Measurements from ENCODE around the gene BPHL.
"Not testable (repeated sequence)": the region's sequence is repeated elsewhere in the genome, so short reads cannot be mapped to it uniquely, and the experiment has no call there.

Gene BPHL

DNA sequence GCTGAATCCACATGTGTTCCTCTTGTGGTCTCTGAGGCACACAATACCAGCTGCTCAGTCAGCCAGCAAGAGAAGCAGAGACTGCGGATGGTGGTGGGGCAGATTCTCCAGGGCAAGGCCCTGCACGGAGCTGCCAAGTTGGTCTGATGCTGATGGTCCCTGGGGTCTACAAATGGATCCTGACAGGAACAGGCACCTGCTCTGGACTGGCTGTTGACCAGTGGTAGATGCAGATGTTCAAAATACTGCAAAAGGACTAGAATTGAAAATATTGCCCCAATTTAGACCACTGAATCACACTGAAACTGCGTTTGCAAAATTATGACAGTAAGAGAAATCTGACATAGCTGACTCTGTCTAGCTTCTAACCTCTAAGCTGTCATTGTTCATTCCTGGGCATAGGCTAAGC, 68.5 kb downstream of the BPHL start:
- DNase-seq, result no peak

DNA sequence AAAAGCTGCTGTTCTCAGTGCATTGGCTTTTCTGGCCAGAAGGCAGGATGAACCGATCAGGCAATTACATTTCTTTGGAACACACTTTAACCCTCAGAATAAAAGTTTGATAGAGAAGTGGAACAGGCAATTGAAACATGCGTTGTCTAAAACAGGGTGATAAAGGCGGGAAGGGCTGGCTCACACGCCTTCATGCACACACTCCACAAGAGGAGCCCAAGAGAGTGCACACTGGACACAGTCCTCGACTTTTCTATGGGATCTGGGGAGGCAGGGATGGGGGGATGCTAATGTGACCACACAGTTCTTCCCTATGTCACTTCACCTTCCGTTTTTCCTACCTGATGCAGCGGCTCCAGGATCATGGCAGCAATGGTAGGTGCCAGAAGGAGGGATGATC, 69.8 kb downstream of the BPHL start:
- no peak for DNase-seq

- not testable (repeated sequence) for DNase-seq
These were observed 70.7 kb downstream of the BPHL start for GRCh38 chr6:3189192-3189591.

- no peak for DNase-seq
These were observed 71.5 kb downstream of the BPHL start for GRCh38 chr6:3190056-3190455.

- no peak for DNase-seq
These were observed 72.3 kb downstream of the BPHL start for GRCh38 chr6:3190779-3191178.

DNA sequence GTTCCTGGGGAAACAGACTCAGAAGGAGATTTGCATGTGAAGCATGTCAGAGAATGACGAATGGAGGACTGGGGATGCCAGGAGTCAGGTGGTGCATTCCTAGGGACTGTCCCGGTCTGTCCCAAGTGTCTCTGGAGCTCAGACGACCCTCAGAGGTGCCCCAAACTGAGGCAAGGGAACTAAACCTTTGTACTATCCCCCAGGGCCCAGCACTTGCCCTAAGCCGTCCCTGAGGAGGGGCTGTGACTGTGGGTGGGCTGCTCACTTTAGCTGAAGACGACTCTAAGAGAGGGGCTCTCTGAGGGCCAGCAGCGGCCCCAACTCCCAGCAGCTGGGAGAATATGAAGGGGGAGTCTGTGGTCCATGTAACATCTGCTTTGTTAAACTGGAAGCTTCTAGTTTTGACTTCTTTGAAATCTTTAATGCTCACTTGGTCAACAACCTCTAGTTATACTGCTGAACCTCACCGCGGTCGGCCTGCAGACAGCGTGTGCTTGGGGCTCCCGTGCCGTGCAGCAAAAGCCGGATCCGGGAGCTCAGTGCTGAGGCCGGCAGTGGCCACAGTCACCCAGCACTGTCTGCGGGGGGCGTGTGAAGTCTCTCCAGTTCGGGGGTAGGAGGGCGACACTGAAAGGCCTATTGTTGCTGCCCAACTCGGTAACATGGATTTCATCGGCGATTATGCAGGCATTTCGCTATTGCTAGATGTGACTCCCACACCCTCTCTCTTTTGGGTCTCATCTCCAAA, 74.8 kb downstream of the BPHL start:
- no peak for DNase-seq

DNA sequence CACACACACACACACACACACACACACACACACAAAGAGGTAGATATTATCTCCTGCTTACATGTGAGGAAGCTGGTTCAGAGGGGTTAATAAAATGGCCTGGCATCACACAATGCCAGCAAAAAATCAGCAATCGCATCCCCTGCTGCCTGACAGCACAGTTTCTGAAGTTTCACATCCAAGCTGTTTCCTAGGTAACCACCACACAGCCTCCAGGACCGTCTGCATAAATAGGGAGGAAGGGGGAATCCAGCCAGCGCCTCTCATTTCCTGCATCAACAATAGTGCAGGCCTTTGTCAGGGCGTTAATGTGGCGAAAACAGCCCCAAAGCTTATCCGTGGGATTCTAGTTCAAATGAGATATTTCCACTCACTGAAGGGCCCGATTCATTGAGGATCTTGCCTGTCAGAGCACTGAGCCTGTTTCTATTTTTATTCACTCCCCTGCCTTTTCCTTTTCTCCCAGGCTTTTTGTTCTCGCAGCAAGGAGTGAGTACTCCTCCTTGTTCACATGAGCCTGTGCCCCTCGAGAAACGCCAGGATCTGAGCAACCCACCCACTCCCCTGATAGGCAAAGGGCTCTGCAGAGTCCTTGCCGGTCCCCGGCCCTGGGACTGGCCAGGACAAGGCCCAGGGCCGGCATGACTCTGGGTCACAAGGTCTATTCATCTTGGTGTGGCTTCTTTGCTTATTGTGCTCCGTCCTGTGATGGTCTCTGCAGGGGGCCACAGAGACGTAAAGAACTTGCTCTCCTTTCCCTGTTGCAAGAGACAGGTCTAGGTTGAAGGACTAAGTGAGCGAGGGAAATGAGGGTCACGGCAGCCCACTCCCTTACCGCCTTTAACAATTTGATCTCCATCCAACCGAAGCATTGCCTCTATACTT, 76.3 kb downstream of the BPHL start:
- DNase-seq, result no peak

- DNase-seq, result no peak
These were observed 76.8 kb downstream of the BPHL start for GRCh38 chr6:3195420-3195694.

DNA sequence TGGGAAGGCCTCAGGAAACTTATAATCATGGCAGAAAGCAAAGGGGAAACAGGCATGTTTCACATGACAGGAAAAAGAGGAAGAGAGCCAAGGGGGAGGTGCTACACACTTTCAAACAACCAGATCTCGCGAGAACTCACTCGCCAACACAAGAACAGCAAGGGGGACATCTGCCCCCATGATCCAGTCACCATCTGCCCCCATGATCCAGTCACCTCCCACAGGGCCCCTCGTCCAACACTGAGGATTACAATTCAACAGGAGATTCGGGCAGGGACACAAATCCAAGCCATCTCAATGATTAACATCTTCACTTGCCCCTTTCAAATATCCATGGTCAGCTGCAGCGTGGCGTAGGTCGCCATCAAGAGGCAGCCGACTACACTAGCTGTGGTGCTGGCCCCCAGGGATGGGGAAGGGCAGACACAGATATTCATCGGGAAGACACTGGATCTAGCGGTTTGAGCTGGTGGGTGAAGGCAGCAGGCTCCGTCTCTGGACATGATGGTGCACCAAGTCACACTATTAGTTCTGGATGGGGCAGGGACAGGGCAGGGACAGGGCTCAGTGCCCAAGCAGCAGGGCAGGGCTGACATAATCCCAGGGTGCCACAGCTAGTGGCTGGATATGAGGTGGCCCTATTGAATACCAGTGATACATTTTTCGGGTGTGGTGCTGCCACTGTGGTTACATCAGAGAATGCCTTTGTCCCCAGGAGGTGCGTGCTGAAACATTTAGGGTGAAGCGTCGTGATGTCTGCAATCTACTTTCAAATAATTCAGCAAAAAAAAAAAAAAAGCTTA, 77.4 kb downstream of the BPHL start:
- no peak for DNase-seq

DNA sequence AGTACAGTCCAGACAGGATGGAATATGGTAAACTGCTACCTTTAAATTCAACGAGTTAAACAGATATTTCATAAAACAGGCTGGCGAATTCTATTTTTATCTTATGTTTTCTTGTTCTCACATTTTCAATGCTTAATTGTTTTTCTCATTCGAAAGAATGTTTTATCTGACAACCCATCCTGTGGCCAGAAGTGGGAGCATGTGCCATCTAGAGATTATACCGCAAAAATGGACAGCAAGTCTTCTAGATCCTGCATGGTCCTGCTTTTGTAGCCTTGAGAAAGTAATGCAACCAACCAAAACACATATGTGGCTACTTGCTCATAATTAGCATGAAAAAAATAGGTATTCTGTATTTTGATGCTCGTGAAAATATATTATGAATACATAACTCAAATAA, 78.3 kb downstream of the BPHL start:
- DNase-seq, result no peak

- DNase-seq, result not testable (repeated sequence)
These were observed 79.2 kb downstream of the BPHL start for GRCh38 chr6:3197734-3198133.

GRCh38 chr6:3199382-3199781, 80.9 kb downstream of the BPHL start:
- no peak for DNase-seq

DNA sequence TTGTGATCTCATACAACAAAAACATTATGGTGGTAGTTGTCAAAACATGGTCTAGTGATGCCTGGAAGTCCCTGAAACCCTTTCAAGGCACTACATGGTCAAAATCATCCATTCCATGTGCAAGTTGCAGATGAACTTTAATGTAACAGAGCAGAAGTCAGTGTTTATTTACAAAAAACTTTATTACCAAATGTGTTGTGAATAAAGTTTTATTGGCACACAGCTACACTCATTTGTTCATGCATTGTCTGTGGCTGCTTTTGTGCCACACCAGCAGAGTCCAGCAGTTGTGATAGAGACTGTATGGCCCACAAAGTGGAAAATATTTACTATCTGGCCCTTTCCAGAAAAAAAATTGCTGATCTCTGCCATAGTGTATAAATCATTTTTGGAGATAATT, 82.2 kb downstream of the BPHL start:
- DNase-seq, result no peak

- DNase-seq, result no peak
These were observed 82.9 kb downstream of the BPHL start for GRCh38 chr6:3201388-3201787.
